Gastrocnemius medialis (tissue), 4 donors: Measurements from ENCODE around the gene FAM118B.

Experiments used
- POLR2A ChIP-seq, 2 donors: fragments of 450-650 bp; IDR thresholded peaks; one replicate each; pipeline ENCODE4 v1.6.1; 2017; ENCODE audit warnings: antibody characterized with exemption in 2 of 2, mild to moderate bottlenecking in 2 of 2, moderate library complexity in 2 of 2
- TF ChIP-seq, protein P1 (sequence below), 5 experiments: fragments of 450-650 bp in 3 of 5; fragments of 200-600 bp in 2 of 5; sonication (generic) in 2 of 5; IDR thresholded peaks in 4 of 5; conservative IDR thresholded peaks in 1 of 5; 1 replicate in 4 of 5; 2 replicates in 1 of 5; pipeline ENCODE4 v1.5.1; 2016 to 2019; ENCODE audit warnings: antibody characterized with exemption in 5 of 5, mild to moderate bottlenecking in 3 of 5, moderate library complexity in 3 of 5

DNA sequence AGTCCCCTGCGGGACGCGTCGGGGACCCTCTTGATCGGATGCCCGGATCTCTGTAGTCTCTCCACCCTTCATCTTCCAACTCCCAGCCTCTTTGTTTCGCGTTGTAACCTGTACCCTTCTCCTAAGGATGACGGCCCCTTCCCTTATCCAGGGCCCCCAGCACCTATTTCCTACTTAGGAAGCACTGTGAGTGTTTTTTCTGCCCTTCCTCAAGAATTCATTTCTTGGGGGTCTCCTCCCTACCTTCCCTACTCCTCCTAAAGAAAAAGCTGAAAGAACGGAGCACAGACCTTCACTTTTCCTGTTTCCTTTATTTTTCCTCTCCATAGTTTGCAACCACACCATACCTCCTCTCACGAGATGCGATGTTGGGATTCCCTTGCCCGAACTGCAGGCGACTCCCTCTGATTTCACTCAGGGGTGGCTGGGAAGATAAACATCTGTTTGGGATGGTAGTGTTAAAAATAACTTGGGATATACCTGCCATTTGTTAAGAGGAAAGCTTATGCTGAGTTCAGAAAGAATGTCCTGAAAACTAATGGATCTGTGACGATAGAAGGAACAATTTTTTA is 593 bp downstream of the FAM118B start:
- TF ChIP-seq, protein P1, sequence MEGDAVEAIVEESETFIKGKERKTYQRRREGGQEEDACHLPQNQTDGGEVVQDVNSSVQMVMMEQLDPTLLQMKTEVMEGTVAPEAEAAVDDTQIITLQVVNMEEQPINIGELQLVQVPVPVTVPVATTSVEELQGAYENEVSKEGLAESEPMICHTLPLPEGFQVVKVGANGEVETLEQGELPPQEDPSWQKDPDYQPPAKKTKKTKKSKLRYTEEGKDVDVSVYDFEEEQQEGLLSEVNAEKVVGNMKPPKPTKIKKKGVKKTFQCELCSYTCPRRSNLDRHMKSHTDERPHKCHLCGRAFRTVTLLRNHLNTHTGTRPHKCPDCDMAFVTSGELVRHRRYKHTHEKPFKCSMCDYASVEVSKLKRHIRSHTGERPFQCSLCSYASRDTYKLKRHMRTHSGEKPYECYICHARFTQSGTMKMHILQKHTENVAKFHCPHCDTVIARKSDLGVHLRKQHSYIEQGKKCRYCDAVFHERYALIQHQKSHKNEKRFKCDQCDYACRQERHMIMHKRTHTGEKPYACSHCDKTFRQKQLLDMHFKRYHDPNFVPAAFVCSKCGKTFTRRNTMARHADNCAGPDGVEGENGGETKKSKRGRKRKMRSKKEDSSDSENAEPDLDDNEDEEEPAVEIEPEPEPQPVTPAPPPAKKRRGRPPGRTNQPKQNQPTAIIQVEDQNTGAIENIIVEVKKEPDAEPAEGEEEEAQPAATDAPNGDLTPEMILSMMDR (IDR thresholded peaks at IDR 0.05 in 4 of 5, conservative IDR thresholded peaks at IDR 0.05 in 1 of 5), result no peak
- TF ChIP-seq POLR2A (IDR thresholded peaks at IDR 0.05), result no peak
